Measurements from ENCODE around the gene NOD2.

The NOD2 gene

GRCh38 chr16:50717494-50717893, 24.1 kb downstream of the NOD2 start:
- H3K4me3 ChIP-seq (ENCODE audit: low read length) = no peak overlapping the region
- no peak for DNase-seq (ENCODE audit: low read depth)
- TF ChIP-seq CTCF (conservative IDR thresholded peaks at IDR 0.05; ENCODE audit: low read length) = no peak

GRCh38 chr16:50718061-50718760, 24.8 kb downstream of the NOD2 start:
- DNase-seq (ENCODE audit: low read depth) = peak; percentile 50
- peak overlapping the region; percentile 38 for H3K4me3 ChIP-seq (ENCODE audit: low read length)

GRCh38 chr16:50718761-50719400, 25.5 kb downstream of the NOD2 start:
- no peak for DNase-seq (ENCODE audit: low read depth)
- no peak overlapping the region for H3K4me3 ChIP-seq (ENCODE audit: low read length)

More at GRCh38 chr16:50718061-50718760, 24.8 kb downstream of the NOD2 start:
- TF ChIP-seq CTCF (conservative IDR thresholded peaks at IDR 0.05; ENCODE audit: low read length) = no peak

GRCh38 chr16:50719401-50720337, 26.3 kb downstream of the NOD2 start:
- TF ChIP-seq CTCF (conservative IDR thresholded peaks at IDR 0.05; ENCODE audit: low read length) = no peak
- no peak for DNase-seq (ENCODE audit: low read depth)
- no peak overlapping the region for H3K4me3 ChIP-seq (ENCODE audit: low read length)

More at GRCh38 chr16:50718761-50719400, 25.5 kb downstream of the NOD2 start:
- TF ChIP-seq CTCF (conservative IDR thresholded peaks at IDR 0.05; ENCODE audit: low read length) = no peak

GRCh38 chr16:50721549-50722404, 28.4 kb downstream of the NOD2 start:
- DNase-seq (ENCODE audit: low read depth) = no peak

More at GRCh38 chr16:50721549-50722404, 28.4 kb downstream of the NOD2 start:
- no peak overlapping the region for H3K4me3 ChIP-seq (ENCODE audit: low read length)
- TF ChIP-seq CTCF (conservative IDR thresholded peaks at IDR 0.05; ENCODE audit: low read length) = no peak

Data from AG10803 (cell line).